ENCODE results near the gene BATF3. TPM values are rescaled to one million over a fixed set of nuclear protein-coding genes. Genes with fewer than 3 reads are reported as not detected.
"Not testable (repeated sequence)": the region's sequence is repeated elsewhere in the genome, so short reads cannot be mapped to it uniquely, and the experiment has no call there.

The BATF3 gene
- total and polyA plus RNA-seq, 9 of the 15 experiments (the other 6 are each of a cell fraction or from before 2014, with no cell fraction given) = 0.40 to 3.8 (median 2.0) TPM

DNA sequence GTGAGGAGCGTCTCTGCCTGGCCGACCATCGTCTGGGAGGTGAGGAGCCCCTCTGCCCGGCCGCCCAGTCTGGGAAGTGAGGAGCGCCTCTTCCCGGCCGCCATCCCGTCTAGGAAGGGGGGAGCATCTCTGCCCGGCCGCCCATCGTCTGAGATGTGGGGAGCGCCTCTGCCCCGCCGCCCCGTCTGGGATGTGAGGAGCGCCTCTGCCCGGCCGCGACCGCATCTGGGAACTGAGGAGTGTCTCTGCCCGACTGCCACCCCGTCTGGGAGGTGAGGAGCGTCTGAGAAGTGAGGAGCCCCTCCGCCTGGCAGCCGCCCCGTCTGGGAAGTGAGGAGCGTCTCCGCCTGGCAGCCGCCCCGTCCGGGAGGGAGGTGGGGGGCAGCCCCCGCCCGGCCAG is 25.0 kb upstream of the BATF3 start:
- DNase-seq (ENCODE audit: extremely low read depth in 1 of 4, low spot score in 3 of 4); BruUV-seq (replicated peaks); ATAC-seq; H3K36me3 ChIP-seq (ENCODE audit: control insufficient read depth, insufficient read depth, low read length); H3K27me3 ChIP-seq (ENCODE audit: control insufficient read depth in 2 of 2, insufficient read depth in 2 of 2, low read length in 2 of 2); in situ Hi-C loops (cut with MboI); POLR2A ChIA-PET; H3K4me2 ChIP-seq (ENCODE audit: insufficient read depth, low read length); H2AFZ ChIP-seq (ENCODE audit: low read depth, low read length); CTCF ChIA-PET (ENCODE audit: low intra/inter-chr PET ratio); H3K9ac ChIP-seq (ENCODE audit: insufficient read depth in 1 of 2, low read depth in 2 of 2, low read length in 2 of 2); H3K79me2 ChIP-seq (ENCODE audit: control insufficient read depth, insufficient read depth, low read length); H3K4me3 ChIP-seq; H3K27ac ChIP-seq (ENCODE audit: extremely low read depth, low read depth, low read length); intact Hi-C loops (cut with micrococcal nuclease); FAIRE-seq; H3K9me1 ChIP-seq (ENCODE audit: control insufficient read depth, insufficient read depth, low read length); H3K9me3 ChIP-seq (replicated peaks; ENCODE audit: control insufficient read depth, insufficient read depth, low read depth, low read length); H4K20me1 ChIP-seq (replicated peaks; ENCODE audit: control insufficient read depth, insufficient read depth, low read length): not testable (repeated sequence)
- TF ChIP-seq ZBTB33 (CRISPR knock-in tag; IDR thresholded peaks at IDR 0.05) (peak; percentile 66), POLR2G (IDR thresholded peaks at IDR 0.05; ENCODE audit: low read depth, low read length) (0 out of 2 replicates have a peak, but pooled peaks have one; percentile 20)
- peaks cover 3 to 15% of the 10 kb centered on the region in 2 experiments; a peak in 4 of 5 replicates for H3K4me1 ChIP-seq (replicated peaks in 1 of 2; ENCODE audit: control insufficient read depth in 2 of 2, insufficient read depth in 2 of 2, low read length in 2 of 2)
- WGBS (ENCODE audit: insufficient coverage, low coverage, missing lambda C conversion rate) = 85% methylated on average over 13 of the region's 34 CpGs
